ENCODE results near the gene MYO19.
"Not testable (repeated sequence)": the region's sequence is repeated elsewhere in the genome, so short reads cannot be mapped to it uniquely, and the experiment has no call there.

MYO19 gene

GRCh38 chr17:36527621-36528250 lies 6.9 kb downstream of the MYO19 start:
- DNase-seq: no peak

GRCh38 chr17:36525888-36526287 lies 8.8 kb downstream of the MYO19 start:
- DNase-seq: no peak

GRCh38 chr17:36525113-36525512 lies 9.6 kb downstream of the MYO19 start:
- no peak for DNase-seq

GRCh38 chr17:36524428-36524876 lies 10.2 kb downstream of the MYO19 start:
- DNase-seq: no peak

- DNase-seq: no peak
Observed at GRCh38 chr17:36523113-36523512, 11.6 kb downstream of the MYO19 start.

GRCh38 chr17:36515837-36516236 lies 18.8 kb downstream of the MYO19 start:
- DNase-seq: no peak

GRCh38 chr17:36514856-36515255 lies 19.8 kb downstream of the MYO19 start:
- DNase-seq: no peak

GRCh38 chr17:36512641-36513040 lies 22.0 kb downstream of the MYO19 start:
- DNase-seq: no peak

GRCh38 chr17:36511216-36511615 lies 23.5 kb downstream of the MYO19 start:
- no peak for DNase-seq

- DNase-seq: no peak
Observed at GRCh38 chr17:36510636-36511035, 24.0 kb downstream of the MYO19 start.

GRCh38 chr17:36509272-36509985 lies 25.2 kb downstream of the MYO19 start:
- DNase-seq: no peak

GRCh38 chr17:36508439-36508838 lies 26.2 kb downstream of the MYO19 start:
- not testable (repeated sequence) for DNase-seq

GRCh38 chr17:36507266-36507665 lies 27.4 kb downstream of the MYO19 start:
- DNase-seq: no peak

GRCh38 chr17:36506831-36507230 lies 27.8 kb downstream of the MYO19 start:
- no peak for DNase-seq

- DNase-seq: no peak
Observed at GRCh38 chr17:36506249-36506826, 28.3 kb downstream of the MYO19 start.

GRCh38 chr17:36505171-36505570 lies 29.5 kb downstream of the MYO19 start:
- no peak for DNase-seq

GRCh38 chr17:36504156-36504545 lies 30.5 kb downstream of the MYO19 start:
- DNase-seq: no peak

GRCh38 chr17:36503456-36504155 lies 31.1 kb downstream of the MYO19 start:
- no peak for DNase-seq

- no peak for DNase-seq
Observed at GRCh38 chr17:36501963-36502362, 32.7 kb downstream of the MYO19 start.

- no peak for DNase-seq
Observed at GRCh38 chr17:36501351-36501750, 33.3 kb downstream of the MYO19 start.

- DNase-seq: no peak
Observed at GRCh38 chr17:36500745-36501225, 33.9 kb downstream of the MYO19 start.

- no peak for DNase-seq
Observed at GRCh38 chr17:36498560-36499300, 35.9 kb downstream of the MYO19 start.

GRCh38 chr17:36498155-36498554 lies 36.5 kb downstream of the MYO19 start:
- no peak for DNase-seq
